Progenitor cell of endocrine pancreas (in vitro differentiated cells): ENCODE data around the gene P2RX6. TPM values are rescaled to one million over a fixed set of nuclear protein-coding genes. Genes with fewer than 3 reads are reported as not detected.
"Not testable (repeated sequence)": the region's sequence is repeated elsewhere in the genome, so short reads cannot be mapped to it uniquely, and the experiment has no call there.

ENCODE experiments used
- DNase-seq: peaks from one replicate; pipeline ENCODE4 v3.0.0; 2021; ENCODE audit warnings: low spot score; ENCODE audit not compliant: unreplicated experiment
- H3K27ac Mint-ChIP-seq: 2 replicates; pipeline ENCODE4 v1.8.0; 2021; ENCODE audit warnings: mild to moderate bottlenecking, moderate library complexity, mixed read lengths
- H3K27me3 Mint-ChIP-seq: 2 replicates; pipeline ENCODE4 v1.8.0; 2021; ENCODE audit warnings: mixed read lengths
- H3K36me3 Mint-ChIP-seq: 2 replicates; pipeline ENCODE4 v1.8.0; 2022; ENCODE audit warnings: mixed read lengths; ENCODE audit not compliant: insufficient read depth
- H3K4me1 Mint-ChIP-seq: 2 replicates; pipeline ENCODE4 v1.8.0; 2021; ENCODE audit warnings: low read depth, mixed read lengths
- H3K4me3 Mint-ChIP-seq: 2 replicates; pipeline ENCODE4 v1.8.0; 2021; ENCODE audit warnings: low read depth, mild to moderate bottlenecking, moderate library complexity, mixed read lengths
- H3K9me3 Mint-ChIP-seq: 2 replicates; pipeline ENCODE4 v1.8.0; 2021; ENCODE audit warnings: low read depth, mixed read lengths
- total RNA-seq: library from RNA; stranded (reverse); gene quantifications from 2 replicates; pipeline ENCODE4 v1.2.1, GENCODE V29; 2021
- TF ChIP-seq, protein P1 (sequence below): fragments of 200-600 bp; sonication (generic); IDR thresholded peaks from one replicate; pipeline ENCODE4 v1.5.0; 2021; ENCODE audit warnings: antibody characterized with exemption, mild to moderate bottlenecking; ENCODE audit not compliant: unreplicated experiment

Gene P2RX6
- total RNA-seq, 1 donor from 2014 or later: 0.57 TPM

DNA sequence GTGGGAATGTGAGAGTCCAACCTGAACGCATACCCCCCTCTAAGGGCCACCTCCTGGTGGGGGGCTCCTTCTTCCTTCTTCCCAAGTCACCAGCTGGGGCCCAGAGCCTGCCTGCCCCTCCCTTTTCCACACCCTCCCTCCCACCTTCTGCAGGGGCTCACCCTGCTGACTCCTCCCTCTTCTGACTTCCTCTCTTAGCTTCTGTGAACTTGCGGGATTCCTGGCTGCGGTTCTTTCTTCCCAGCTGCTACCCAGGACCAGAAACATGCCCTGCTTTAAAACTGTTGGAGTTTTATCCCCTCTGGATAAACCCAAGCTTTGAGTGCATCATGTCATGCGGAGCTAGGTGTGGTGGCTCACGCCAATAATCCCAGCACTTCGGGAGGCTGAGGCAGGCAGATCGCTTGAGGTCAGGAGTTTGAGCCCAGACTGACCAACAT lies 40.9 kb downstream of the P2RX6 start:
- H3K4me3 Mint-ChIP-seq: no peak overlapping the region
- no peaks in the 10 kb centered on the region for H3K36me3 Mint-ChIP-seq
- no peak overlapping the region for H3K27ac Mint-ChIP-seq
- no peak for DNase-seq
- no peaks in the 10 kb centered on the region for H3K9me3 Mint-ChIP-seq
- no peaks in the 10 kb centered on the region for H3K4me1 Mint-ChIP-seq
- TF ChIP-seq, protein P1, sequence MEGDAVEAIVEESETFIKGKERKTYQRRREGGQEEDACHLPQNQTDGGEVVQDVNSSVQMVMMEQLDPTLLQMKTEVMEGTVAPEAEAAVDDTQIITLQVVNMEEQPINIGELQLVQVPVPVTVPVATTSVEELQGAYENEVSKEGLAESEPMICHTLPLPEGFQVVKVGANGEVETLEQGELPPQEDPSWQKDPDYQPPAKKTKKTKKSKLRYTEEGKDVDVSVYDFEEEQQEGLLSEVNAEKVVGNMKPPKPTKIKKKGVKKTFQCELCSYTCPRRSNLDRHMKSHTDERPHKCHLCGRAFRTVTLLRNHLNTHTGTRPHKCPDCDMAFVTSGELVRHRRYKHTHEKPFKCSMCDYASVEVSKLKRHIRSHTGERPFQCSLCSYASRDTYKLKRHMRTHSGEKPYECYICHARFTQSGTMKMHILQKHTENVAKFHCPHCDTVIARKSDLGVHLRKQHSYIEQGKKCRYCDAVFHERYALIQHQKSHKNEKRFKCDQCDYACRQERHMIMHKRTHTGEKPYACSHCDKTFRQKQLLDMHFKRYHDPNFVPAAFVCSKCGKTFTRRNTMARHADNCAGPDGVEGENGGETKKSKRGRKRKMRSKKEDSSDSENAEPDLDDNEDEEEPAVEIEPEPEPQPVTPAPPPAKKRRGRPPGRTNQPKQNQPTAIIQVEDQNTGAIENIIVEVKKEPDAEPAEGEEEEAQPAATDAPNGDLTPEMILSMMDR: no peak
- H3K27me3 Mint-ChIP-seq: peaks cover 27% of the 10 kb centered on the region

DNA sequence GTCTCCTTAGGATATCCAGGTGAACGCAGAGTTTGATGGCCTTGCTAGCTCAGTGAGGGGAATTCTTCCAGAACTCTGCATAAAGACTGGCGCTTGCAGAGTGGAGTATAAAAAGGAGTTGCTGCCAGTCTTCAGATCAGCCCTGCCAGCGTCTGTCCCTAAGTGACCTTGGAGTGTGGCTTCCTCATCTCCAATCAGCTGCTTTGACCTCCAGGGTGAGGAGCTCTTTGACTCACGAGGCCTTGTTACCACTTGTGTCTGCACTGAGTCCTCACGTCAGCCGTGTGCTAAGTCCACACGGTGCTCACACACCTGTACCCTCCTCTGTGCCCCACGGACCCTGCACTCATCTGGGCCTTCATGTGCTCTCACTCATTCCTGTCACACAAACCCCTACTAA lies 45.4 kb downstream of the P2RX6 start:
- not testable (repeated sequence) for DNase-seq, H3K36me3 Mint-ChIP-seq, H3K4me3 Mint-ChIP-seq, H3K4me1 Mint-ChIP-seq, H3K27ac Mint-ChIP-seq, H3K9me3 Mint-ChIP-seq
- peaks cover 13% of the 10 kb centered on the region for H3K27me3 Mint-ChIP-seq

DNA sequence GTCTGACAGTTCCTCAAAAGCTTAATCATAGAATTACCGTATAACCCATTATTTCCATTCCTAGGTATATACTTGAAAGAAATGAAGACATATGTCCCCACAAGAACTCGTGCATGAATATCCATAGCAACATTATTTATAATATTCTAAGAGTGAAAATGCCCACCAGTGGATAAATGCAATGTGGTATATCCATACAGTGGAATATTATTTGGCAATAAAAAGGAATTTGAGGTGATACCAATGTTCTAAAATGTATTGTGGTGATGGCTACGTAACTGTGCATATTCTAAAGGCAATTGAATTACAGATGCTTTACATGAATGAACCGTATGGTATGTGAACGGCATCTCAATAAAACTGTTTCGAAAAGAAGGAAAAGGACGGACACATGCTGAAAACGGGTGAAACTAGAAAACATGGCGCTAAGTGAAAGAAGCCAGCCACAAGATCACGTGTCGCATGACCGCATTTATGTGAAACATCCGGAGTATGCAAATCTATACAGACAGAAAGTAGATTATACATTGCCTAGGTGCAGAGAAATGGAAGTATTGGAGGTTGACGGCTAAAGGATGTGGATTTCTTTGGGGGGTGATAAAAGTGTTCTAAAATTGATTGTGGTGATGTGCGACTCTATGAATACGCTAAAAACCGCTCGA lies 46.8 kb downstream of the P2RX6 start:
- DNase-seq, H3K27ac Mint-ChIP-seq, H3K4me1 Mint-ChIP-seq, H3K9me3 Mint-ChIP-seq, H3K36me3 Mint-ChIP-seq, H3K27me3 Mint-ChIP-seq, H3K4me3 Mint-ChIP-seq: not testable (repeated sequence)

DNA sequence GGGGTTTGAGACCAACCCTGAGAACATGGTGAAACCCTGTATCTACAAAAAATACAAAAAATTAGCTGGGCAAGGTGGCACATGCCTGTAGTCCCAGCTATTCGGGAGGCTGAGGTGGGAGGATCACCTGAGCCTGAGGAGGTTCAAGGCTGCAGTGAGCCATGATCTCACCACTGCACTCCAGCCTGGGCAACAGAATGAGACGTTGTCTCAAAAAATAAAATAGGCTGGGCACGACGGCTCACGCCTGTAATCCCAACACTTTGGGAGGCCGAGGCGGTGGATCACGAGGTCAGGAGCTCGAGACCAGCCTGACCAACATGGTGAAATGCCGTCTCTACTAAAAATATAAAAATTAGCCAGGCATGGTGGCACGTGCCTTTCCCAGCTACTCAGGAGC lies 49.5 kb downstream of the P2RX6 start:
- H3K27me3 Mint-ChIP-seq, H3K36me3 Mint-ChIP-seq, H3K9me3 Mint-ChIP-seq, DNase-seq, H3K4me1 Mint-ChIP-seq, H3K27ac Mint-ChIP-seq, H3K4me3 Mint-ChIP-seq: not testable (repeated sequence)

DNA sequence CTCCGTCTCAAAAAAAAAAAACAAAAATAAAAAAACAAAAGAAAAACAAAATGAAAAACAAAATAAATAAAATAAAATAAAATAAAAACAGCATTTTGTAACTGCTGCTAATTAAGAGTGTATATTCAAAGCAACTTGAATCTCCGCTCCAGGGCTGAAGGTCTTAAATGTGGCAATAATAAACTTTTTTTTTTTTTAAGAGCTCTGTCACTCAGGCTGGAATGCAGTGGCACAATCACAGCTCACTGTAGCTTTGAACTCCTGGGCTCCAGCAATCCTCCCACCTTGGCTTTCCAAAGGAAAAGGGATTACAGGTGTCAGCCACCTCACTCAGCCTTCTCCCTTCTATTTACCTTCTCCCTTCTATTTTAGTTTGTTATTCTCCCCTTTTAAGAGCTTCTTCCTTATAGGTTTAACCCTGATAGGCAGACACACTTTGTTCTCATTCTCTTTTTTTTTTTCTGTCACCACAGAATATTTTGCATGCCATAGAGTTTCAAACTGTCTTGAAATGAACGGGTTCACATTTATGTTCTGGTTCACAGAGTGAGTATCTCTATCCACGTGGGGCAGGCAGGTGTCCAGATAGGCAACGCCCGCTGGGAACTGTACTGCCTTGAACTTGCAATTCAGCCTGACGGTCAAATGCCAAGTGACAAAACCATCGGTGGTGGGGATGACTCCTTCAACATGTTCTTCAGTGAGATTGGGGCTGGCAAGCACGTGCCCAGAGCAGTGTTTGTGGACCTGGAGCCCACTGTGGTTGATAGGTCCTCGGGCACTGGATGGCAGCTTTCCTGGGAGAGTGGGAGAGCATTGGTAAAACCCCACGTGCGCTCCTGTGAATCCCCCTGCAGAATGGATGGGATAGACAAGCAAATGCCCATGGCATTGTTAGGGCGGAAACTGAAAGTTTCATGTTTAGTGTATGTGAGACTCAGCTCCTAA lies 50.2 kb downstream of the P2RX6 start:
- peaks cover 4% of the 10 kb centered on the region for H3K9me3 Mint-ChIP-seq
- DNase-seq: no peak
- H3K27ac Mint-ChIP-seq: no peak overlapping the region
- TF ChIP-seq, protein P1: no peak
- H3K4me3 Mint-ChIP-seq: no peak overlapping the region
- no peaks in the 10 kb centered on the region for H3K36me3 Mint-ChIP-seq
- no peaks in the 10 kb centered on the region for H3K4me1 Mint-ChIP-seq
- H3K27me3 Mint-ChIP-seq: peaks cover 4% of the 10 kb centered on the region

DNA sequence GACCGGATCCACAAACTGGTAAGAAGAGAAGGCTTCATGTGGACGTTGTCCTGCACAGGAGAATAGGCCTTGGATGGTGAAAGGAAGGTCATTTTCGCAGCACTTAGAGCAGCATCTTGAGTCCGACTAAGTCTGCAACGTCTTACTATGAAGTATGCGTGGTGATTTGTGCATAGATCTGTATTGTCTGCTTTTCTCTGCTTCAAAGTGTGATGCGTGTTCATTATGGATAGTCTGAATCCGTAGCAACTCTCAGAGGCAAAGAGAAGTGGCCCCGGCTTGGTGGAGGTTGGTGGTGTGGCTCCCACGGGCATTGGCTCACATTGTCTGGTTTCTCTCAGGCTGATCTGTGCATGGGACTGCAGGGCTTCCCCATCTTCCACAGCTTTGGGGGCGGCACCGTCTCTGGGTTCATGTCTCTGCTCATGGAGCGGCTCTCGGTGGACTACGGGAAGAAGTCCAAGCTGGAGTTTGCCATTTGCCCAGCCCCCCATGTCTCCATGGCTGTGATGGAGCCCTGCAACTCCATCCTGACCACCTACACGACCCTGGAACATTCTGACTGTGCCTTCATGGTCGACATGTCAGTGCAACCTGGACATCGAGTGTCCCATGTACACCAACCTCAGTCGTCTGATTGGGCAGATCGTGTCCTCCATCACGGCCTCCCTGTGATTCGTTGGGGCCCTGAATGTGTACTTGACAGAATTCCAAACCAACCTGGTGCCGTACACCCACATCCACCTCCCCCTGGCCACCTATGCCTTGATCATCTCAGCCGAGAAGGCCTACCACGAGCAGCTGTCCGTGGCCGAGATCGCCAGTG lies 52.3 kb downstream of the P2RX6 start:
- Mint-ChIP-seq H3K4me1 (no peaks in the 10 kb centered on the region), H3K9me3 (peaks cover 2% of the 10 kb centered on the region), H3K27ac (no peak overlapping the region), H3K36me3 (no peaks in the 10 kb centered on the region), H3K4me3 (no peak overlapping the region), H3K27me3 (peaks cover 4% of the 10 kb centered on the region)
- no peak for DNase-seq
- TF ChIP-seq, protein P1: no peak
